Transverse colon (tissue), 4 donors: ENCODE measurements around the gene DMRT2.

Source experiments
- CTCF ChIP-seq, 5 experiments: fragments of 200-600 bp in 3 of 5; fragments of 450-650 bp in 2 of 5; sonication (generic) in 3 of 5; IDR thresholded peaks; 1 replicate in 2 of 5; 2 replicates in 3 of 5; pipeline ENCODE4 v1.5.1; 2016 to 2017; ENCODE audit warnings: antibody characterized with exemption in 5 of 5, inconsistent platforms in 3 of 5, mild to moderate bottlenecking in 2 of 5, moderate library complexity in 1 of 5
- EP300 ChIP-seq: sonication (generic); formaldehyde crosslinking; IDR thresholded peaks from one replicate; pipeline ENCODE4 v1.6.1; 2017; ENCODE audit warnings: antibody characterized with exemption, low read depth
- POLR2A ChIP-seq: fragments of 450-650 bp; IDR thresholded peaks from one replicate; pipeline ENCODE4 v1.6.1; 2016; ENCODE audit warnings: antibody characterized with exemption, mild to moderate bottlenecking, moderate library complexity
- POLR2AphosphoS5 ChIP-seq, 3 donors: sonication (generic); formaldehyde crosslinking; IDR thresholded peaks; one replicate each; pipeline ENCODE4 v1.6.1; 2016; ENCODE audit warnings: antibody characterized with exemption in 3 of 3

- TF ChIP-seq CTCF (IDR thresholded peaks at IDR 0.05): peak; percentile 91 to 99 (median 97)
- no peak for TF ChIP-seq POLR2A
- peak in 2 of 3 donors; percentile 13 to 19 for TF ChIP-seq POLR2AphosphoS5 (IDR thresholded peaks at IDR 0.05)
- no peak for TF ChIP-seq EP300
Observed at GRCh38 chr9:1009101-1009707, 41.0 kb upstream of the DMRT2 start.
